Fibroblast of skin of abdomen (primary cell): Measurements from ENCODE around the gene RRP15.
A peak's percentile ranks its signal among the peaks of the same experiment; 100 is the strongest.
"Not testable (repeated sequence)": the region's sequence is repeated elsewhere in the genome, so short reads cannot be mapped to it uniquely, and the experiment has no call there.

Experiments used
- DNase-seq: peaks from one replicate; pipeline ENCODE4 v3.0.0-alpha.2; 2013

RRP15 gene

GRCh38 chr1:218297461-218297860 lies 12.4 kb downstream of the RRP15 start:
- DNase-seq = no peak

- peak; percentile 15 for DNase-seq
These were observed 12.8 kb downstream of the RRP15 start for GRCh38 chr1:218297867-218298266.

- DNase-seq = no peak
These were observed 13.3 kb downstream of the RRP15 start for GRCh38 chr1:218298398-218298797.

GRCh38 chr1:218299416-218299815 lies 14.3 kb downstream of the RRP15 start:
- DNase-seq = peak; percentile 63

- DNase-seq = no peak
These were observed 16.1 kb downstream of the RRP15 start for GRCh38 chr1:218301217-218301616.

GRCh38 chr1:218302155-218302554 lies 17.1 kb downstream of the RRP15 start:
- DNase-seq = no peak

GRCh38 chr1:218303176-218303879 lies 18.2 kb downstream of the RRP15 start:
- no peak for DNase-seq

GRCh38 chr1:218304281-218305039 lies 19.4 kb downstream of the RRP15 start:
- peak; percentile 62 for DNase-seq

- DNase-seq = no peak
These were observed 20.5 kb downstream of the RRP15 start for GRCh38 chr1:218305472-218306064.

GRCh38 chr1:218312509-218312908 lies 27.4 kb downstream of the RRP15 start:
- DNase-seq = no peak

GRCh38 chr1:218314316-218314715 lies 29.2 kb downstream of the RRP15 start:
- no peak for DNase-seq

- DNase-seq = no peak
These were observed 30.5 kb downstream of the RRP15 start for GRCh38 chr1:218315638-218316037.

- DNase-seq = no peak
These were observed 32.0 kb downstream of the RRP15 start for GRCh38 chr1:218317061-218317460.

- DNase-seq = not testable (repeated sequence)
These were observed 35.1 kb downstream of the RRP15 start for GRCh38 chr1:218320182-218320581.

- no peak for DNase-seq
These were observed 37.7 kb downstream of the RRP15 start for GRCh38 chr1:218322762-218323161.

GRCh38 chr1:218323568-218324225 lies 38.6 kb downstream of the RRP15 start:
- DNase-seq = no peak

- no peak for DNase-seq
These were observed 39.1 kb downstream of the RRP15 start for GRCh38 chr1:218324226-218324580.

GRCh38 chr1:218328769-218329168 lies 43.7 kb downstream of the RRP15 start:
- DNase-seq = no peak

GRCh38 chr1:218330043-218330623 lies 45.0 kb downstream of the RRP15 start:
- DNase-seq = peak; percentile 30

GRCh38 chr1:218332416-218332815 lies 47.3 kb downstream of the RRP15 start:
- DNase-seq = no peak

- DNase-seq = no peak
These were observed 51.2 kb downstream of the RRP15 start for GRCh38 chr1:218336328-218336727.

- DNase-seq = no peak
These were observed 54.3 kb downstream of the RRP15 start for GRCh38 chr1:218339267-218339831.

GRCh38 chr1:218341325-218341724 lies 56.2 kb downstream of the RRP15 start:
- DNase-seq = no peak
